GM12878 (cell line): ENCODE data around the gene HIRIP3. TPM values are rescaled to one million over a fixed set of nuclear protein-coding genes. Genes with fewer than 3 reads are reported as not detected.

Source experiments
- ATAC-seq: fragments of 200-7000 bp; cut with Tn5 transposase; 3 replicates; pipeline ENCODE4 v1.9.1; 2020; ENCODE audit warnings: mild to moderate bottlenecking, moderate library complexity
- BruUV-seq: library from RNA; stranded (reverse); fragments of 400-500 nt; replicated peaks from 2 replicates; lab custom pipeline; 2021; lab: Mats Ljungman, UMichigan
- CTCF ChIA-PET: fragments of 300-600 bp; sonication (Branson Sonifier 250); formaldehyde crosslinking; extraction: SDS; loops from one replicate; lab custom pipeline; 2021; ENCODE audit warnings: inconsistent platforms; lab: Yijun Ruan, JAX
- POLR2A ChIA-PET: fragments of 350-600 bp; formaldehyde crosslinking; extraction: SDS; loops from one replicate; lab custom pipeline; 2021; ENCODE audit warnings: inconsistent platforms; lab: Charles Lee
- RAD21 ChIA-PET: fragments of 300-600 bp; sonication (Branson Sonifier 250); formaldehyde crosslinking; loops from one replicate; lab custom pipeline; 2023; ENCODE audit warnings: antibody characterized with exemption; ENCODE audit not compliant: unreplicated experiment; lab: Charles Lee
- SMC1A ChIA-PET: fragments of 300-600 bp; sonication (Branson Sonifier 250); formaldehyde crosslinking; loops from one replicate; lab custom pipeline; 2023; ENCODE audit not compliant: unreplicated experiment, uncharacterized antibody; lab: Charles Lee
- DNase-seq: peaks from one replicate; pipeline ENCODE4 v3.0.0-alpha.2; 2011; ENCODE audit warnings: low read depth, low spot score
- FAIRE-seq: peaks from 3 replicates; lab custom pipeline; 2011; peaks lifted over from hg19 to GRCh38; lab: Jason Lieb, UNC
- H2AFZ ChIP-seq: 2 replicates; pipeline ENCODE4 v1.6.0; 2011; ENCODE audit warnings: low read depth, low read length, control low read depth; ENCODE audit not compliant: control insufficient read depth
- H3K27ac ChIP-seq: 2 replicates; pipeline ENCODE4 v1.5.1; 2011; ENCODE audit warnings: control low read depth; ENCODE audit not compliant: control insufficient read depth, insufficient read depth
- H3K27me3 ChIP-seq, 2 experiments: replicated peaks in 1 of 2; 2 replicates each; pipeline versions ENCODE4 v1.6.0 to v1.6.1; 2011; ENCODE audit warnings: low read length in 1 of 2; ENCODE audit not compliant: control insufficient read depth in 2 of 2, insufficient read depth in 2 of 2
- H3K36me3 ChIP-seq, 2 experiments: 2 replicates each; pipeline ENCODE4 v1.5.1; 2011; ENCODE audit warnings: low read length in 1 of 2; ENCODE audit not compliant: control insufficient read depth in 2 of 2, insufficient read depth in 2 of 2
- H3K4me1 ChIP-seq: 2 replicates; pipeline ENCODE4 v1.6.1; 2011; ENCODE audit warnings: mild to moderate bottlenecking, low read length, moderate library complexity, mixed read lengths; ENCODE audit not compliant: control insufficient read depth, insufficient read depth
- H3K4me2 ChIP-seq: 2 replicates; pipeline ENCODE4 v1.6.0; 2011; ENCODE audit warnings: control low read depth; ENCODE audit not compliant: control insufficient read depth, insufficient read depth
- H3K4me3 ChIP-seq: fragments of 200-600 bp; sonication (generic); 2 replicates; pipeline ENCODE4 v1.5.1; 2016
- H3K79me2 ChIP-seq: 2 replicates; pipeline ENCODE4 v1.6.0; 2011; ENCODE audit warnings: low read length; ENCODE audit not compliant: control insufficient read depth, insufficient read depth
- H3K9ac ChIP-seq: 2 replicates; pipeline ENCODE4 v1.8.0; 2011; ENCODE audit warnings: low read length, control low read depth, mixed read lengths; ENCODE audit not compliant: control insufficient read depth, insufficient read depth
- H3K9me3 ChIP-seq: replicated peaks from 3 replicates; pipeline ENCODE4 v1.5.1; 2011; ENCODE audit warnings: mild to moderate bottlenecking, low read length; ENCODE audit not compliant: control insufficient read depth, insufficient read depth
- H4K20me1 ChIP-seq: 2 replicates; pipeline ENCODE4 v1.6.0; 2011; ENCODE audit not compliant: control insufficient read depth, insufficient read depth
- EP300 ChIP-seq, 2 experiments: fragments of 150-350 bp in 1 of 2; IDR thresholded peaks; 2 replicates each; pipeline ENCODE4 v1.6.1; 2011 to 2012; ENCODE audit warnings: low read depth in 2 of 2, low read length in 2 of 2, borderline replicate concordance in 1 of 2, improper control_type of control experiment in 1 of 2, inconsistent platforms in 1 of 2; ENCODE audit not compliant: control insufficient read depth in 1 of 2
- IKZF2 ChIP-seq, 2 experiments: fragments of 450-650 bp; IDR thresholded peaks; 2 replicates each; pipeline ENCODE4 v1.6.1; 2017; ENCODE audit warnings: mild to moderate bottlenecking in 2 of 2, moderate library complexity in 2 of 2
- JUND ChIP-seq: IDR thresholded peaks from 2 replicates; pipeline ENCODE4 v1.6.1; 2012; ENCODE audit warnings: low read depth, mild to moderate bottlenecking, low read length, improper control_type of control experiment, moderate library complexity
- MYC ChIP-seq: IDR thresholded peaks from 2 replicates; pipeline ENCODE4 v1.6.1; 2011; ENCODE audit warnings: mild to moderate bottlenecking, low read length, moderate library complexity, inconsistent platforms; ENCODE audit not compliant: insufficient read depth, insufficient replicate concordance, insufficient read length, severe bottlenecking
- RAD21 ChIP-seq: IDR thresholded peaks from 2 replicates; pipeline ENCODE4 v1.6.1; 2011; ENCODE audit warnings: mild to moderate bottlenecking, low read depth, low read length, moderate library complexity; ENCODE audit not compliant: insufficient read depth
- TBL1XR1 ChIP-seq: IDR thresholded peaks from 2 replicates; pipeline ENCODE4 v1.6.1; 2012; ENCODE audit warnings: low read depth, low read length, improper control_type of control experiment
- WGBS: methylation state at CpG from one replicate; pipeline ENCODE4 v1.1.6; 2016; ENCODE audit warnings: low lambda C conversion rate; ENCODE audit not compliant: insufficient replicate concordance, insufficient coverage; ENCODE audit errors: missing lambda C conversion rate; 5-methylcytosine and 5-hydroxymethylcytosine counted together
- in situ Hi-C: fragments of 300-500 bp; cut with MboI; formaldehyde crosslinking; loops from 9 replicates; pipeline ENCODE4 v1.14.3; 2018; ENCODE audit warnings: mixed read lengths
- intact Hi-C: fragments of 100-400 bp; cut with micrococcal nuclease; formaldehyde crosslinking; loops from one replicate; pipeline ENCODE4 v1.14.2; 2022; ENCODE audit not compliant: unreplicated experiment
- polyA plus RNA-seq, 11 experiments: library from polyadenylated mRNA; depleted of rRNA in 4 of 11; unstranded in 6 of 11; stranded (reverse) in 5 of 11; fragments of >200 nt; fragmentation: Nextera tagmentation in 4 of 11; fragmentation: Illumina TruSeq in 1 of 11; extraction: Ambion mirVana in 4 of 11; extraction: Trizol in 1 of 11; gene quantifications; 1 replicate in 1 of 11; 2 replicates in 10 of 11; pipeline versions ENCODE4 v1.2.1 to v1.2.3, GENCODE V29; 2011 to 2016; ENCODE audit warnings: inconsistent platforms in 2 of 11, missing spikeins in 2 of 11, low read depth in 1 of 11
- total RNA-seq, 4 experiments: library from RNA; depleted of rRNA in 3 of 4; stranded (reverse); fragments of >200 nt in 3 of 4; fragmentation: Illumina TruSeq in 1 of 4; extraction: Trizol in 1 of 4; gene quantifications; 2 replicates each; pipeline versions ENCODE4 v1.2.1 to v1.2.3, GENCODE V29; 2013 to 2021
- TF ChIP-seq, protein P1 (sequence below): fragments of 450-650 bp; IDR thresholded peaks from 2 replicates; pipeline ENCODE4 v1.6.1; 2016; ENCODE audit warnings: mild to moderate bottlenecking

The HIRIP3 gene
- total and polyA plus RNA-seq, 10 of the 15 experiments (the other 5 are each of a cell fraction or from before 2014, with no cell fraction given): 4.1 to 43.5 (median 23.9) TPM

DNA sequence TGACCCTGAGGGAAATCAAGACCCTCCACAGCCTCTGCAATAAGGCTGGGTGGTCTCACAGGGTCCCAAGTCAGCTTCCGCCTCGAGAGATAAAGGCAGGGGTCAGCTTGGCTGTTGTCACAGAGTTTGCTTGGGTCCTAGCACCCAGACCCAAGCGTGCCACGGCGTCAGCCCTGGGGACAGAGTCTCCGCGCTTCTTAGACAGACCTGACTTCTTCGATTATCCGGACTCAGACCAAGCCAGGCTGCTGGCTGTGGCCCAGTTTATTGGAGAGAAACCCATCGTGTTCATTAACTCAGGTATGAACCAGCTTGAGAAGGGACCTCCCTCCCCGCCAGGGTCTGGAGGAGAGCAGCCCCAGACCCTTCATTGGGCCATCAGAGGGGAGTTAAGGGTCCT lies 28.2 kb upstream of the HIRIP3 start:
- ChIA-PET POLR2A (no interaction called here), SMC1A (interaction anchor here (1.2 kb wide), 1 partner anchor 9 kb away, joined by 3 read pairs; no protein-coding TSS in a partner anchor), RAD21 (no interaction called here), CTCF (interaction anchor here (0.7 to 1.4 kb wide), 5 partner anchors 8 to 175 kb away, joined by 3 to 6 read pairs (median 3); no protein-coding TSS in a partner anchor)
- no peaks in the 10 kb centered on the region for H3K79me2 ChIP-seq
- no peak overlapping the region for H3K4me3 ChIP-seq
- 0 out of 2 replicates have a peak, but pooled peaks cover 2% of the 10 kb centered on the region for H3K4me1 ChIP-seq
- no peaks in the 10 kb centered on the region for H3K36me3 ChIP-seq
- no peak overlapping the region for H3K27ac ChIP-seq
- H2AFZ ChIP-seq: no peak overlapping the region
- H3K27me3 ChIP-seq: peaks cover 0 to 6% of the 10 kb centered on the region in 2 experiments; a peak in 2 of 4 replicates
- FAIRE-seq: no peak
- ATAC-seq: no peak
- no peak overlapping the region for H3K9ac ChIP-seq
- H3K9me3 ChIP-seq: no peaks in the 10 kb centered on the region
- DNase-seq: no peak
- no peak for TF ChIP-seq IKZF2 (IDR thresholded peaks at IDR 0.05)
- no peak for TF ChIP-seq EP300 (IDR thresholded peaks at IDR 0.05; ENCODE audit: borderline replicate concordance in 1 of 2, control insufficient read depth in 1 of 2, low read depth in 2 of 2, low read length in 2 of 2)
- TF ChIP-seq MYC: no peak
- no peak for TF ChIP-seq RAD21
- TF ChIP-seq, protein P1, sequence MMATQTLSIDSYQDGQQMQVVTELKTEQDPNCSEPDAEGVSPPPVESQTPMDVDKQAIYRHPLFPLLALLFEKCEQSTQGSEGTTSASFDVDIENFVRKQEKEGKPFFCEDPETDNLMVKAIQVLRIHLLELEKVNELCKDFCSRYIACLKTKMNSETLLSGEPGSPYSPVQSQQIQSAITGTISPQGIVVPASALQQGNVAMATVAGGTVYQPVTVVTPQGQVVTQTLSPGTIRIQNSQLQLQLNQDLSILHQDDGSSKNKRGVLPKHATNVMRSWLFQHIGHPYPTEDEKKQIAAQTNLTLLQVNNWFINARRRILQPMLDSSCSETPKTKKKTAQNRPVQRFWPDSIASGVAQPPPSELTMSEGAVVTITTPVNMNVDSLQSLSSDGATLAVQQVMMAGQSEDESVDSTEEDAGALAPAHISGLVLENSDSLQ: no peak
- no peak for TF ChIP-seq JUND
- no peak for TF ChIP-seq TBL1XR1
- intact Hi-C loops (loop anchor here (5.0 to 10.0 kb wide), 3 partner anchors 119 to 321 kb away; partner anchors contain the start of genes ASPHD1 and PAGR1), in situ Hi-C loops (loop anchor here (25.0 kb wide), 1 partner anchor 911 kb away; no protein-coding TSS in a partner anchor)
- WGBS: 31% methylated on average over 11 of the region's 11 CpGs
- H3K4me2 ChIP-seq: no peak overlapping the region
- no TSS peak for BruUV-seq
- no peaks in the 10 kb centered on the region; the same call in 1 of the 2 replicates for H4K20me1 ChIP-seq
